SU-DHL-6 (cell line): Measurements from ENCODE around the gene EWSR1.

Source experiments
- CTCF ChIP-seq: fragments of 200-600 bp; sonication (generic); IDR thresholded peaks from one replicate; pipeline ENCODE4 v1.5.1; 2017; ENCODE audit warnings: antibody characterized with exemption, mild to moderate bottlenecking, low read length, moderate library complexity; ENCODE audit not compliant: insufficient read depth, poor library complexity, severe bottlenecking
- EZH2phosphoT487 ChIP-seq: fragments of 200-600 bp; sonication (generic), shearing (Covaris generic); conservative IDR thresholded peaks from 2 replicates; pipeline ENCODE4 v1.6.1; 2018; ENCODE audit warnings: mild to moderate bottlenecking, antibody characterized with exemption, low read length, moderate library complexity, mixed read lengths

- no peak for TF ChIP-seq CTCF
- no peak for TF ChIP-seq EZH2phosphoT487
Measured at GRCh38 chr22:29320546-29320945, 52.5 kb downstream of the EWSR1 start.
